GM12873 (cell line): ENCODE data around the gene CHERP.

Experiments
- CTCF ChIP-seq: IDR thresholded peaks from 2 replicates; pipeline ENCODE4 v1.5.1; 2012; ENCODE audit warnings: low read depth, mild to moderate bottlenecking, moderate library complexity, low read length, control low read depth; ENCODE audit not compliant: insufficient read depth; ENCODE audit errors: missing control alignments

The CHERP gene

GRCh38 chr19:16495982-16496612 is 46.1 kb downstream of the CHERP start, which contains the start of the genes C19orf44 and CALR3:
TSS of gene C19orf44 (plus strand) at chr19:16496394. CDS start at chr19:16500793, 4,399 bp downstream.
TSS of gene CALR3 (minus strand) at chr19:16496167. CDS start at chr19:16496129, 38 bp downstream.
- TF ChIP-seq CTCF = no peak

- TF ChIP-seq CTCF = no peak
These were observed 59.5 kb downstream of the CHERP start for GRCh38 chr19:16482745-16483144.

- TF ChIP-seq CTCF = no peak
These were observed 64.9 kb downstream of the CHERP start for GRCh38 chr19:16477311-16477710.

- TF ChIP-seq CTCF = no peak
These were observed 65.8 kb downstream of the CHERP start for GRCh38 chr19:16476401-16476800.

- TF ChIP-seq CTCF = no peak
These were observed 68.3 kb downstream of the CHERP start for GRCh38 chr19:16473875-16474392.

- no peak for TF ChIP-seq CTCF
These were observed 69.2 kb downstream of the CHERP start for GRCh38 chr19:16472992-16473391.

- no peak for TF ChIP-seq CTCF
These were observed 71.1 kb downstream of the CHERP start for GRCh38 chr19:16470911-16471811.
